Cardiac muscle cell (in vitro differentiated cells and primary cell): ENCODE results near the gene WASL. TPM values are rescaled to one million over a fixed set of nuclear protein-coding genes. Genes with fewer than 3 reads are reported as not detected.

Source experiments
- DNase-seq, 2 donors: peaks; one replicate each; pipeline versions ENCODE4 v3.0.0 to v3.0.0-alpha.2; 2010 to 2017; ENCODE audit warnings: low read depth in 1 of 2, low spot score in 1 of 2
- H3K27ac ChIP-seq: fragments of 200-600 bp; sonication (generic); 2 replicates; pipeline ENCODE4 v1.5.1; 2016
- H3K27me3 ChIP-seq: fragments of 200-600 bp; sonication (generic); 2 replicates; pipeline ENCODE4 v1.6.0; 2016; ENCODE audit warnings: control low read depth
- H3K36me3 ChIP-seq: fragments of 200-600 bp; sonication (generic); 2 replicates; pipeline ENCODE4 v1.5.1; 2016; ENCODE audit warnings: control low read depth
- H3K4me1 ChIP-seq: fragments of 200-600 bp; sonication (generic); 2 replicates; pipeline ENCODE4 v1.8.1; 2017; ENCODE audit warnings: low read depth, mild to moderate bottlenecking, mixed run types
- H3K4me3 ChIP-seq: fragments of 200-600 bp; sonication (generic); 2 replicates; pipeline ENCODE4 v1.5.1; 2016; ENCODE audit warnings: mild to moderate bottlenecking
- H3K9me3 ChIP-seq: fragments of 200-600 bp; sonication (generic); 2 replicates; pipeline ENCODE4 v1.5.1; 2017; ENCODE audit warnings: low read depth, mild to moderate bottlenecking, control low read depth
- polyA plus RNA-seq: library from polyadenylated mRNA; unstranded; fragments of >200 nt; fragmentation: Nextera tagmentation; extraction: Ambion mirVana; gene quantifications from 2 replicates; pipeline ENCODE4 v1.2.1, GENCODE V29; 2016
- total RNA-seq: library from RNA; depleted of rRNA; stranded (reverse); fragments of >200 nt; gene quantifications from 2 replicates; pipeline ENCODE4 v1.2.3, GENCODE V29; 2016
- TF ChIP-seq, protein P1 (sequence below): IDR thresholded peaks from 2 replicates; pipeline ENCODE4 v1.5.1; 2012; ENCODE audit warnings: low read depth, mild to moderate bottlenecking, low read length

WASL gene
- total and polyA plus RNA-seq, 2 experiments from 2014 or later: 25.7 to 36.8 TPM

- H3K27me3 ChIP-seq: no peaks in the 10 kb centered on the region
- no peaks in the 10 kb centered on the region for H3K9me3 ChIP-seq
- no peak for DNase-seq
- TF ChIP-seq, protein P1, sequence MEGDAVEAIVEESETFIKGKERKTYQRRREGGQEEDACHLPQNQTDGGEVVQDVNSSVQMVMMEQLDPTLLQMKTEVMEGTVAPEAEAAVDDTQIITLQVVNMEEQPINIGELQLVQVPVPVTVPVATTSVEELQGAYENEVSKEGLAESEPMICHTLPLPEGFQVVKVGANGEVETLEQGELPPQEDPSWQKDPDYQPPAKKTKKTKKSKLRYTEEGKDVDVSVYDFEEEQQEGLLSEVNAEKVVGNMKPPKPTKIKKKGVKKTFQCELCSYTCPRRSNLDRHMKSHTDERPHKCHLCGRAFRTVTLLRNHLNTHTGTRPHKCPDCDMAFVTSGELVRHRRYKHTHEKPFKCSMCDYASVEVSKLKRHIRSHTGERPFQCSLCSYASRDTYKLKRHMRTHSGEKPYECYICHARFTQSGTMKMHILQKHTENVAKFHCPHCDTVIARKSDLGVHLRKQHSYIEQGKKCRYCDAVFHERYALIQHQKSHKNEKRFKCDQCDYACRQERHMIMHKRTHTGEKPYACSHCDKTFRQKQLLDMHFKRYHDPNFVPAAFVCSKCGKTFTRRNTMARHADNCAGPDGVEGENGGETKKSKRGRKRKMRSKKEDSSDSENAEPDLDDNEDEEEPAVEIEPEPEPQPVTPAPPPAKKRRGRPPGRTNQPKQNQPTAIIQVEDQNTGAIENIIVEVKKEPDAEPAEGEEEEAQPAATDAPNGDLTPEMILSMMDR: no peak
- no peak overlapping the region for H3K4me3 ChIP-seq
- peaks cover 22% of the 10 kb centered on the region for H3K36me3 ChIP-seq
- H3K27ac ChIP-seq: no peak overlapping the region
- H3K4me1 ChIP-seq: peaks cover 23% of the 10 kb centered on the region
These were observed 36.9 kb downstream of the WASL start for GRCh38 chr7:123711832-123712293.

GRCh38 chr7:123710683-123711082, 38.1 kb downstream of the WASL start:
- Histone ChIP-seq H3K4me3 (no peak overlapping the region), H3K36me3 (peaks cover 34% of the 10 kb centered on the region), H3K9me3 (no peaks in the 10 kb centered on the region), H3K4me1 (peaks cover 23% of the 10 kb centered on the region), H3K27ac (no peak overlapping the region), H3K27me3 (no peaks in the 10 kb centered on the region)
- DNase-seq: peak in 1 of 2 donors; percentile 18
- TF ChIP-seq, protein P1: no peak

- H3K4me1 ChIP-seq: peaks cover 23% of the 10 kb centered on the region
- H3K9me3 ChIP-seq: no peaks in the 10 kb centered on the region
- H3K27ac ChIP-seq: peak overlapping the region; percentile 28
- H3K27me3 ChIP-seq: no peaks in the 10 kb centered on the region
- peaks cover 38% of the 10 kb centered on the region for H3K36me3 ChIP-seq
- DNase-seq: peak in 1 of 2 donors; percentile 56
- TF ChIP-seq, protein P1: no peak
- no peak overlapping the region for H3K4me3 ChIP-seq
These were observed 39.3 kb downstream of the WASL start for GRCh38 chr7:123709525-123709924.

- TF ChIP-seq, protein P1: no peak
- peaks cover 48% of the 10 kb centered on the region for H3K36me3 ChIP-seq
- peak overlapping the region; percentile 41 for H3K27ac ChIP-seq
- DNase-seq: no peak
- peaks cover 14% of the 10 kb centered on the region for H3K4me1 ChIP-seq
- no peak overlapping the region for H3K4me3 ChIP-seq
- H3K27me3 ChIP-seq: no peaks in the 10 kb centered on the region
- no peaks in the 10 kb centered on the region for H3K9me3 ChIP-seq
These were observed 43.4 kb downstream of the WASL start for GRCh38 chr7:123705211-123705901.

DNA sequence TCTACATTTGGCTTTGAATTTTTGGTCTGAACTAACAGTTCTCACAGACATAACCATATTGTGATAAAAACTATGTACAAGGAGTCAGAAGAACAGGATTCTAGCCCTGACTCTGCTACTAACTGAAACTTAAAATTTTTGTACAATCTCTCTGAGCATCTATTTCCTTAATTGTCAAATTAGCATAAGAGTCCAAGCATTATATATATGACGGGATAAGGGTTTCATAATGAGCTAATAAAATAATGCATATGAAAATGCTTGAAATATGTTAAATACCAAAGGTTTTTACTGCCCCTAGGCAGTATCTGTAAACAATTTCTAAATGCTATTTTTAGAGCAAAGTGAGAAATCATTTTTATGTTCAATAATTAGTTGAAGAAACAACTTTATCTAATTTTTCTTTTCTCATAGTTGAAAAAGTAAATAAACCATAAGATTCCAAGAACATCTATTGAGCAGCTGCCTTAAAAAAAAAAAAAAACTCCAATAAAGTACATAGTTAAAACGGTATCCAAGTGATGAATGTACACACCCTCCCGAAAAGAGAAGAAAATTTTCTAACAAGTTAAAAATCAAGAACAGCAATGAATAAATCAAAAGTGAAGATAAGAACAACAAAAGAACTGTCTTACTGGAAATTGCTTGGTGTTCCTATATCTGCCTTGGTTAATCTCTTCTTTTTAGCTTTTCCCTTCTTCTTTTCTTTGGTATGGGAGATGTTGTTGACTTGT, 52.7 kb downstream of the WASL start:
- H3K36me3 ChIP-seq: peaks cover 55% of the 10 kb centered on the region
- TF ChIP-seq, protein P1: no peak
- DNase-seq: no peak

More for the DNA sequence above, 52.7 kb downstream of the WASL start:
- Histone ChIP-seq H3K27ac (no peak overlapping the region), H3K9me3 (no peaks in the 10 kb centered on the region), H3K4me3 (no peak overlapping the region), H3K27me3 (no peaks in the 10 kb centered on the region), H3K4me1 (no peaks in the 10 kb centered on the region)
